ENCODE measurements around the gene SHCBP1.
"Not testable (repeated sequence)": the region's sequence is repeated elsewhere in the genome, so short reads cannot be mapped to it uniquely, and the experiment has no call there.

Gene SHCBP1

DNA sequence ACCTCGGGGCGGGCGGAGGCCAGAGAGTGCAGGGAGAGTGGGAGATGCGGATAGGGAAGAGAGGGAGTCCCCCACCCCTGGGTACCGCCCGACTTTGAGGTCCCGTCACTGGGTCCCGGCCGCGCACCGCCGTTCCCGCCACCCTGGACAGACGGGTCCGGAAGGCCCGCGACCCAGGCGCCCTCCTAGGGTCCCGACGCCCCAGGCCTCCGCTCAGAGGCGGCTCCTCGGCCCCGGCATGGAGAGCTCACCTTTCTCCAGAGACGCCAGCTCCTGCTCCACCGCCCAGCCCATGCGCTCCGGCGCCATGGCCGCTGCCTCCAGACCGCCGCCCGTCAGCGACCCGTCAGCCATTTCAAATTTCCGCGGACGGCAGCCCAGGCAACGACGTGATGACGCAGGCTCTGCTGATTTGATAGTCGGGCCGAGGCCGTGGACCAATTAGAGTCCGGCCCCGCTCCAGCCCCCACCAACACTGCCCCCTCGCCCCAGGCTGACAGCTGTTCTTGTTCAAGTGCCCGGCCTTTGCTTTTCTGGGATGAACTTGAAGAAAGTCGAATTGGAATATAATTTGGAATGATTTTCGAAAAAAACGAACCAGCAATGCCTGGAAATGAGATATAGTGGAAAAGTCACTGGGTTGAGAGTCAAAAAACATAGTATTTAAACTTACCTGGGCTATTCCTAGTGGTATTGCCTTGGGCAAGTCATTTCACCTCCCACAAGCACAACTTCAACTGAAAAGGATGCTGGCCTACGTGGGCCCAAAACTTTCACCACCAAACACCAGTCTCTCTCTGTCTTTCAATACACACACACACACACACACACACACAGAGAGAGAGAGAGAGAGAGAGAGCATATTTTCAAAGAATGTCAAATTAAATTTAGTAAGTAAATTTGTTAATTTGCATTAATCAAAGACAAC is at the start of gene SHCBP1:
Gene SHCBP1 (minus strand): TSS at position 374 of the 928 bp plus-strand sequence. CDS start 20 bp downstream, at position 354.
- peak; percentile 36 for DNase-seq

DNA sequence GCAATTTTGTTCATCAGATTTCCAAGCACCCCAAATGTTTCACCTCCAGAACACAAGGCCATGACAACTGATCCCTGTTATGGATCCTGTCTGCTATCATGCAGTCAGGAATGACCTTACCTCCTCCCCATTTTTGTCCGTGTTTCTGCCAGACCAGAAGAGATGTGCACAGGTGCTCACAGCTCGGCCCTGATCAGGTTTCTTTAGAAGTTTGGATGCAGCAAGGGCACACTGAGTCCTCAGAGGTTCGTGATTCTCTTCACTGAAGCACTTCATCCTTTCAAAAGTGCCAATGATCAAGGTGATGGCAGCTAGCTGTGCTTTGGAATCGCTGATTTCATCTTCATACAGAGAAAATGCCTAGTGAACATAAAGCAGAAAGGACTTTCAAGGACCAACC is 40.9 kb upstream of the SHCBP1 start:
- DNase-seq = no peak

DNA sequence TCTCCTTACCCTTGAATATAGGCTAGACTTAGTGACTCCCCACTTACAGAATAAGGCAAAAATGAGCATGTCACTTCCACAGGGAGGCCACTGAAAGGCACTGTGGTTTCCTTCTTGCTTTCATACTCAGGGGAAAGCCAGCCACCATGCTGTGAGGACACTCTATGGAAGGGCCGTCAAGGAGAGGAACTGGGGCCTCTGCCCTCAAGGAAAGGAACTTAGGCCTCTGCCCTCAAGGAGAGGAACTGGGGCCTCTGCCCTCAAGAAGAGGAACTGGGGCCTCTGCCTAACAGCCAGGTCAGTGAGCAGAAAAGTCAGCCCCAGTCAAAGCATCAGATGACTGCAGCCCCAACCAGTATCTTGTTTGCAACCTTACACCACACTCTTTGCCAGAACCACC is 37.7 kb upstream of the SHCBP1 start:
- DNase-seq = no peak

DNA sequence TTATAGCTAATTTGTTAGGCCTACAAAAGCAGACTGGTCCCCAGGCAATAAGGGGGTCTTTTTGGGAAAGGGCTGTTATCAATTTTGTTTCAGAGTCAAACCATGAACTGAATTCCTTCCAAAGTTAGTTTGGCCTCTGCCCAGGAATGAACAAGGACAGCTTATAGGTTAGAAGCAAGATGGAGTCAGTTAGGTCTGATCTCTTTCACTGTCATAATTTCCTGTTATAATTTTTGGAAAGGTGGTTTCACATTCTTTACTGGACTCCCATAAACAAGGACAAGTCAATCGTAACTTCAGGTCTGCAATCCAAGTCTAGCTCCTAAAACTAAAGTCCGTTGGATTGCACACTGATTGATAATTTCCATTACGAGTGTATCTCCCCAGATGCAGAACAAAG is 30.1 kb upstream of the SHCBP1 start:
- DNase-seq = no peak

GRCh38 chr16:46650254-46650623 is 29.1 kb upstream of the SHCBP1 start:
- DNase-seq = no peak

DNA sequence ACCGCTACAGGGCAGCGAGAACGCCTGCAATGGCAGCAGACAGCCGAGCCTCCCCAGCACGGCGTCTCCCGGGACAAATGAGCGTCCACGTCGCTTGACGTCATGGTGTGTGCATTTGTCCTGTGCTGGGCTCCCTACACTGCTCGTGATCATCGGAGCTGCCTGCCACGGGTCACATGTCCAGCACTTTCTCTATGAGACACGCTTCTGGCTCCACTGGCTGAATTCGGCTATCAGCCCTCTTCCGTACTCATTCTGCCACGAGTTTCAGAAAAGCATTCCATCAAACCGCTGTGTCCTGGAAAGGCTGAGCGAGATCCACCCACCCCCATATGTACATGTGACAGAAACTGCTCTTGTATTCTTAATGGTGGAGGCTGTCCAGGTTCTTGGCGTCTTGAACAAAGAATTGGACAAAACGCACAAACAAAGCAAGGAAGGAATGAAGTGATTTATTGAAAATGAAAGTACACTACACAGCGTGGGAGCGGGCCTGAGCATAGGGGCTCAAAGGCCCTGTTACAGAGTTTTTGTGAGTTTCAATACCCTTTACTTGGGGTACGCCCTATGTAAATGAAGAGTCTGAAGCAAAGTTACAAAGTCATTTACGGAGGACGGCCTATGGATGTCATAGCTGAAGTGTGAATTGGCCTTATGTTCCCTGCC is 28.5 kb upstream of the SHCBP1 start:
- DNase-seq = no peak

DNA sequence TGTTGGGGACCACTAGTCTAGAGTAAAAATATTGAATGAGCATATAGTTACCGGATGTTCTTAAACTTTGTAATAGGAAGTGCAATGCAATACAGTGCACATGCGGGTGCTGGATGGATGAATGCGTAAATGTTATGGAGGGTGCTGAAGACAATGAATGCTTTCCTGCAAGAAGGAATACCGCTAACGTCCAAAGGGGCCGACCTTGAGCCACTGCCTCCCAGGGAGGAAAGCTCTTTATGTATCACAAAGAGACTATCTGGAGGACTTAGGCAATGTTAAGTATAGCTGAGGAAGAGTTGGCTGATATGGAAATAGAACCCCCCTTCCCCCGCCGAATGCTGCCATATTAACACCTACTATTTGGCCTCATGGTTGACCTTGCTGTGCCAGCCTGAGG is 27.5 kb upstream of the SHCBP1 start:
- DNase-seq = no peak

DNA sequence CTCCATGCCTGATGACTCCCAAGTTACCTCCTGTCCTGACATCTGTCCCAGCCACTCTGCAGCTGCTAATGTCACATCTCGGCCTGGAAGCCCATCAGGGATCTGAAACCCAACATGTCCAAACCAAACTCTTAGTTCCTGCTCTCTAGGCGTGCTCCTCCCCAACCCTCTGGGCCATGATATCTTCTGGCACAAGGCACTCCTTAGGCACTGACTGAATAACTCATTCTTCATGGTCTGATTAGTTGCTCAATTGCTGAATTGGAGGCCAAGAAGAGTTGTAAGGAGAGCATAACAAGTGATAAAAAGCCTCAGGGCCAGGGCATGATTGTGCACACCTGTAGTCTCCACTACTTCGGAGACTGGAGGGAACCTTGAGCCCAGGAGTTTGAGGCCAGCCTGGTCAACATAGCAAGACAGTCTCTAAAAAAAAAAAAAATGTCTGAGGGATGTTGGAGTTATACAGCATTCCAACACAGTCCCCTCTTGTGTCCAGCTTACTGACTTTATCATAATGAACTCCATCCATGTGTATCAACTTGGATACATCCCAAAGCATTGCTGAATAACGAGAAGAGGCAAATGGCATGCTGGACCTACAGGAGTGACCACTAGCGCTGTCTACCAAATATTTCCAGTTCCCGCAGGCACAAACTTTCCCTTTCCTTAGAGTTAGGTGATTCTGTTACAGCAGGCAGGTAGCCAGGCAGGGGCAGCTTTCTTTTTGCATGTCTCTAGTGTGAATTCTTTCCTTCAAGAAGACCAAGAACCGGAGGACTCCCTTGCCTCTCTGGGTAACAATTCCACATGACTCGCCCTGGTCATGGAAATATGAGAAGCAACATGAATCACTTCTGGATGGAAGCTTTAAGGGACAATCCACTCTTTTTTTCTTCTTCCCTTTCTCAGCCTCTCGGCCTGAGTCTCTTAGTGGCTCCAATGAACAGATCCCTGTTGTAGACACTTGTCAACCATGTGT is 18.1 kb upstream of the SHCBP1 start:
- DNase-seq = no peak

DNA sequence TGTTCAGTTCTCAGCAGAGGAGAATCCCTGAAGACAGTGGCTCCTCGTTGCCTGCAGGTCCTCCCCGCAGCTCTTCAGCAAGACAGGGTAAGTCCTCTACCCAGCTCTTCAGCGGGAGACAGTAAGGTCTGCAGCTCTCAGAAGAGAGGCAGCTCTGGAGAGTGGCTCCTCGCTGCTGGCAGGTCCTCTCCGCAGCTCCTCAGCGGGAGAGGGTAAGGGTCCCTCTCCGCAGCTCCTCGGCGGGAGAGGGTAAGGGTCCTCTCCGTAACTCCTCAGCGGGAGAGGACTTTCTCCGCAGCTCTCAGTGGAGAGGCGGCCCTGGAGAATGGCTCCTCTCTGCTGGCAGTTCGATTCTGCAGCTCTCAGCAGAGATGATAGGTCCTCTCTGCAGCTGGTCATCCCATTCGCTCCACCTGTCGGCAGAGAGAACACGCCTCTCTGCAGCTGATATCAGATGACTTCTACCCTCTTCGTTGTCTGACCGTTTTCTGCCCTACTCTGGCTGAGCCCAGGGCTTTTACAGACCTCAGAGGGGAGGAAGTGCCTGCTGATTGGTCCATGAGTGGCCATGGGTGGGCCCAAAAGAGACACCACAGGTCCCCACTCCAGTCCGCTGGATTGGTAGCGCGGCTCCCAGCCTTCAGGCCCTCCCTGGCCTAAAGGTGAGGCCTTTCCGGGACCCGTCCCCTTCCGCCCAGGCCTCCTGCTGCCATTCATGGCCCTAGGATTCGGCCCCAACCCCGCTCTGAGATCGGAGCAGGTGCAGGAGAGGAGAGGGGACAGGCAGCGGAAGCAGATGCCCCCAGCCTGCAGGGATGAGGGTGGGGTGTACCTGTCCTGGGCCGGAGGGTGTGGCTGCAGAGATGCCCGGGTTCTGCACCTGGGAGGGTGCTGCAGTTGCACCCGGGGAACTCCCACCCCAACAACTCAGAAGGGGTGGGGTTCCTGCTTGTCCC is 11.9 kb upstream of the SHCBP1 start:
- DNase-seq = no peak

GRCh38 chr16:46629331-46630219 is 8.4 kb upstream of the SHCBP1 start:
- DNase-seq = no peak

- DNase-seq = no peak
These were observed 6.6 kb upstream of the SHCBP1 start for GRCh38 chr16:46627746-46628145.

- not testable (repeated sequence) for DNase-seq
These were observed 5.5 kb upstream of the SHCBP1 start for GRCh38 chr16:46626681-46627080.

GRCh38 chr16:46624862-46625261 is 3.7 kb upstream of the SHCBP1 start:
- DNase-seq = not testable (repeated sequence)

- not testable (repeated sequence) for DNase-seq
These were observed 2.5 kb upstream of the SHCBP1 start for GRCh38 chr16:46623707-46624106.

GRCh38 chr16:46623246-46623645 is 2.1 kb upstream of the SHCBP1 start:
- DNase-seq = not testable (repeated sequence)

DNA sequence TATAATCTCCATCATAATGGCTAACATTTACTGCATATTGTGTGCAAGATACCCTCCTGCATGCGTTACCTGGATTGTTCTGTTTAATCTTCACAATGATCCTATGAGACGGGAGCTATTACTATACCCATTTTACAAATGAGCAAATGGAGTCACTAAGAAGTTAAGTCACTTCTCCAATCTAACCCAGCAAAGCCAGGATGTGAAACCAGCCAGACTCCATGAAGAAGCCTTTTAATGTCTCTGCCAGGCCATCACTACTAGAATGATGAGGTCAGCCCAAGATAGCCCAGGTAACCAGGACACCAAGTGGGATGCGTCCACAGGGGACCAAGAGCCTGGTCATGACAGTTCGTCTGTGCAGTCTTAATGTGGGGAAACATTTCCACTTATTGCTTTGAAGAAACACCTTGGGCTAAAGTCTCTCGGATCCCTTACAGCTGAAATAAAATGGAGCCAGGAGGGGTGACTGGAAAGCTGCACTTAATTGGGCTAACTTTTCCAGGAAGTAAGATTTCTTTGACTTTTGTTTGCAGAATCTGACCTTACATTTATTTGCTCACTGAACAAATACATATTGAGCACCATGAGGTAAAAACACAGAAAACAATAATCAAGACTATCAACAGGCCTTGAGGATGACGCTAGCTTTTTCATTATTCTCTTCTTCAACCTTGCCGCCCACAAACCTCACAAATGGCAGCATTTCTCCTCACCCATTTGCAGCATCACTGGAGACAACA is 926 bp upstream of the SHCBP1 start:
- no peak for DNase-seq

GRCh38 chr16:46620266-46621005 is 743 bp downstream of the SHCBP1 start:
- no peak for DNase-seq

GRCh38 chr16:46618516-46618915 is 2.7 kb downstream of the SHCBP1 start:
- no peak for DNase-seq

GRCh38 chr16:46614006-46614405 is 7.2 kb downstream of the SHCBP1 start:
- no peak for DNase-seq

Measured in activated T-cell treated with anti-CD3 and anti-CD28 coated beads for 4 hours (primary cell).